RPMI7951 (cell line): ENCODE measurements around the gene C15orf39. TPM values are rescaled to one million over a fixed set of nuclear protein-coding genes. Genes with fewer than 3 reads are reported as not detected.

Experiments
- DNase-seq: peaks from one replicate; pipeline ENCODE4 v3.0.0-alpha.2; 2012; ENCODE audit warnings: low read depth
- total RNA-seq: library from RNA; depleted of rRNA; stranded (reverse); fragments of >200 nt; shearing (Covaris generic); gene quantifications from 2 replicates; pipeline ENCODE4 v1.2.3, GENCODE V29; 2014; rRNA removed

C15orf39 gene
- total RNA-seq = 8.1 and 10.0 TPM in 2 replicates

GRCh38 chr15:75201616-75202250, at the start of gene C15orf39:
Gene C15orf39, plus strand, starts transcription at chr15:75201882. Its CDS starts 4,167 bp downstream, at chr15:75206049.
- peak; percentile 76 for DNase-seq

- DNase-seq = no peak
Observed at GRCh38 chr15:75152382-75153079, 49.2 kb upstream of the C15orf39 start.

- peak; percentile 76 for DNase-seq
Observed at GRCh38 chr15:75153087-75153486, 48.6 kb upstream of the C15orf39 start.

GRCh38 chr15:75153565-75154276, 48.0 kb upstream of the C15orf39 start:
- DNase-seq = no peak

- no peak for DNase-seq
Observed at GRCh38 chr15:75154461-75155062, 47.1 kb upstream of the C15orf39 start.

- DNase-seq = no peak
Observed at GRCh38 chr15:75156326-75157215, 45.1 kb upstream of the C15orf39 start.

- DNase-seq = no peak
Observed at GRCh38 chr15:75158402-75158801, 43.3 kb upstream of the C15orf39 start.

- DNase-seq = no peak
Observed at GRCh38 chr15:75159244-75159643, 42.4 kb upstream of the C15orf39 start.

GRCh38 chr15:75161106-75161916, 40.4 kb upstream of the C15orf39 start:
- no peak for DNase-seq

- DNase-seq = no peak
Observed at GRCh38 chr15:75161917-75162414, 39.7 kb upstream of the C15orf39 start.

- no peak for DNase-seq
Observed at GRCh38 chr15:75163150-75163564, 38.5 kb upstream of the C15orf39 start.

- no peak for DNase-seq
Observed at GRCh38 chr15:75164625-75165350, 36.9 kb upstream of the C15orf39 start.

GRCh38 chr15:75166489-75167063, 35.1 kb upstream of the C15orf39 start:
- peak; percentile 68 for DNase-seq

GRCh38 chr15:75167588-75168350, 33.9 kb upstream of the C15orf39 start:
- peak; percentile 83 for DNase-seq

GRCh38 chr15:75168374-75168773, 33.3 kb upstream of the C15orf39 start:
- no peak for DNase-seq

GRCh38 chr15:75170203-75170602, 31.5 kb upstream of the C15orf39 start:
- DNase-seq = no peak

GRCh38 chr15:75170711-75171341, 30.9 kb upstream of the C15orf39 start:
- DNase-seq = peak; percentile 75

GRCh38 chr15:75171408-75171807, 30.3 kb upstream of the C15orf39 start:
- DNase-seq = peak; percentile 96
